Hematopoietic multipotent progenitor cell treated with erythropoietin and hydrocortisone succinate and interleukin-3 and kit ligand, for 4 days (in vitro differentiated cells): ENCODE results near the gene ADAR.
"Not testable (repeated sequence)": the region's sequence is repeated elsewhere in the genome, so short reads cannot be mapped to it uniquely, and the experiment has no call there.

ENCODE experiments used
- DNase-seq: peaks from one replicate; pipeline ENCODE4 v3.0.0-alpha.2; 2015

Gene ADAR, protein sequence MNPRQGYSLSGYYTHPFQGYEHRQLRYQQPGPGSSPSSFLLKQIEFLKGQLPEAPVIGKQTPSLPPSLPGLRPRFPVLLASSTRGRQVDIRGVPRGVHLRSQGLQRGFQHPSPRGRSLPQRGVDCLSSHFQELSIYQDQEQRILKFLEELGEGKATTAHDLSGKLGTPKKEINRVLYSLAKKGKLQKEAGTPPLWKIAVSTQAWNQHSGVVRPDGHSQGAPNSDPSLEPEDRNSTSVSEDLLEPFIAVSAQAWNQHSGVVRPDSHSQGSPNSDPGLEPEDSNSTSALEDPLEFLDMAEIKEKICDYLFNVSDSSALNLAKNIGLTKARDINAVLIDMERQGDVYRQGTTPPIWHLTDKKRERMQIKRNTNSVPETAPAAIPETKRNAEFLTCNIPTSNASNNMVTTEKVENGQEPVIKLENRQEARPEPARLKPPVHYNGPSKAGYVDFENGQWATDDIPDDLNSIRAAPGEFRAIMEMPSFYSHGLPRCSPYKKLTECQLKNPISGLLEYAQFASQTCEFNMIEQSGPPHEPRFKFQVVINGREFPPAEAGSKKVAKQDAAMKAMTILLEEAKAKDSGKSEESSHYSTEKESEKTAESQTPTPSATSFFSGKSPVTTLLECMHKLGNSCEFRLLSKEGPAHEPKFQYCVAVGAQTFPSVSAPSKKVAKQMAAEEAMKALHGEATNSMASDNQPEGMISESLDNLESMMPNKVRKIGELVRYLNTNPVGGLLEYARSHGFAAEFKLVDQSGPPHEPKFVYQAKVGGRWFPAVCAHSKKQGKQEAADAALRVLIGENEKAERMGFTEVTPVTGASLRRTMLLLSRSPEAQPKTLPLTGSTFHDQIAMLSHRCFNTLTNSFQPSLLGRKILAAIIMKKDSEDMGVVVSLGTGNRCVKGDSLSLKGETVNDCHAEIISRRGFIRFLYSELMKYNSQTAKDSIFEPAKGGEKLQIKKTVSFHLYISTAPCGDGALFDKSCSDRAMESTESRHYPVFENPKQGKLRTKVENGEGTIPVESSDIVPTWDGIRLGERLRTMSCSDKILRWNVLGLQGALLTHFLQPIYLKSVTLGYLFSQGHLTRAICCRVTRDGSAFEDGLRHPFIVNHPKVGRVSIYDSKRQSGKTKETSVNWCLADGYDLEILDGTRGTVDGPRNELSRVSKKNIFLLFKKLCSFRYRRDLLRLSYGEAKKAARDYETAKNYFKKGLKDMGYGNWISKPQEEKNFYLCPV

DNA sequence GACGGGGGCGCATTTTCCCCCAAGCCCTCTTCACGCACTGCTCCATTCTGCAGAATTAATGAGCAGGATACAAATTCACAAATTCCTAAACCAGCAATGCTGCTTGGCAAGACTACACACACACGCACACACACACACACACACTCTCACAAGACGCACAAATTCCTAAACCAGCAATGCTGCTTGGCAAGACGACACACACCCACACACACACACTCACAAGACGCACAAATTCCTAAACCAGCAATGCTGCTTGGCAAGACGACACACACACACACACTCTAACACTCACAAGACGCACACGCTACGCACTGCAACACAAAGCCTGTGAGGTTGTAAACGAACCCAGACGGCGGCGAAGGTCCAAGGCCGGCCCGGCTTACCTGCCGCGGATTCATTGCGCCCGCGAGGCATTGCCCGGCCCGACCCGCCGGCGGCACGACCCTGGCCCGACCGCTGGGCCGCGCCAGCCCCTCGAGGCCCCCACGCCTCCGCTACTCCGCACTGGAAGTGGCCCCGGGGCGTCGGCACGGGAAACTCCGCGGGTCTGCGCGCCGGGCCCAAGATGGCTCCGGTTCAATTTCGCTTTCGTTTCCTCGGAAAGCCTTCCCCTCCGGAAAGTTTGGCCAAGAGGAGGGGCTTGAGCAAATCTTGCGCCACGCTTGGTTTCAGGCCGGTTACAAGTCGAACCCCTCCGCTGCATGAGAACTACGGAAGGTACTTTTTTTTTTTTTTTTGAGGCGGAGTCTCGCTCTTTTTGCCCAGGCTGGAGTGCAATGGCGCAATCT lies at the start of gene ADAR:
TSS of gene ADAR (minus strand) at position 578 of the 788 bp plus-strand sequence. CDS start at position 398, 180 bp downstream.
- peak; percentile 98 for DNase-seq

- DNase-seq = peak; percentile 68
These were observed 49.6 kb upstream of the ADAR start for GRCh38 chr1:154657556-154657955.

DNA sequence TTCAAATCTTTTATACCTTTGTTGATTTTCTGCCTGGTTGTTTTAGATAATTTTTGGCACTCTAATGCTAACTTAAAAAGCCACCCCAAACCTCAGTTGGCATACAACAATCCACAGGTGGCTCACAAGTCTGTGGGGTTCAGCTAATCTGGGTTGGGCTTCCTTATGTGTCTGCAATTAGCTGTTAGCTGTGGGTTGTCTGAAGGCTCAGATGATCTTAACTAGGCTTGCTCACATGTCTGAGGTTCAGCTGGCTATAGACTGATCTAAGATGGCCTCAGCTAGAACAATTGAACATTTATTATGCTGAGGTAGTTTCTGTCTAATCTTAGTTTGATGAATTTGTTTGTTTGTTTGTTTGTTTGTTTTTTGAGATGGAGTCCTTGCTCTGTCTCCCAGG lies 44.9 kb upstream of the ADAR start:
- peak; percentile 22 for DNase-seq

DNA sequence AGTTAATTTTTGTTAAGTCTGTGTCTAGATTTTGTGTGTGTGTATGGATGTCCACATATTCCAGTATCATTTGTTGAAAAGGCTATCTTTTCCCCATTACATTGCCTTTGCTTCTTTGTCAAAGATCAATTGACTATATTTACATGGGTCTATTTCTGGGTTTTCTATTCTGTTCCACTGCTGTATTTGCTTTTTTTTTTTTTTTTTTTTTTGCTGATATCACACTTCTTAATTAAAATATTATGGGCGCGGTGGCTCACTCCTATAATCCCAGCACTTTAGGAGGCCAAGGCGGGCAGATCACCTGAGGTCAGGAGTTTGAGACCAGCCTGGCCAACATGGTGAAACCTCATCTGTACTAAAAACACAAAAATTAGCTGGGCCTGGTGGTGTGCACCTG lies 36.7 kb upstream of the ADAR start:
- DNase-seq = not testable (repeated sequence)

GRCh38 chr1:154641534-154641933 lies 33.5 kb upstream of the ADAR start:
- no peak for DNase-seq

- DNase-seq = no peak
These were observed 31.9 kb upstream of the ADAR start for GRCh38 chr1:154639876-154640275.

DNA sequence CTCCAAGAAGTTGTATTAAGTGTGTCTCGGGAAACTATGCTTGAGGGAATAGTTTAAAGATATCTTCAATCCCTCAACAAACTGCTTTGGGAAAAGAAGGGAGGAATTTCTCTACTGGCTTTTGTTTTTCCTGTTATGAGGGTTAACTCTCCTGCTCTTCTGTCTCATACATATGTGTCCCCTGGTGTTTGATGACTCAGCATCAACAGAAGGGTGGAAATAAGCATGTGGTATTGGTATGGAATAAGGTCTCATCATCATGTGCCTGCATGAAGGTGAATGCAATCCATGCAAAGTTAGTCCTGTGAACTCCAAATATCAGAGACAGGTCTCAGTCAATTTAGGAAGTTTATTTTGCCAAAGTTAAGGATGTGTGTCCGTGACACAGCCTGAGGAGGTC lies 27.2 kb upstream of the ADAR start:
- no peak for DNase-seq

DNA sequence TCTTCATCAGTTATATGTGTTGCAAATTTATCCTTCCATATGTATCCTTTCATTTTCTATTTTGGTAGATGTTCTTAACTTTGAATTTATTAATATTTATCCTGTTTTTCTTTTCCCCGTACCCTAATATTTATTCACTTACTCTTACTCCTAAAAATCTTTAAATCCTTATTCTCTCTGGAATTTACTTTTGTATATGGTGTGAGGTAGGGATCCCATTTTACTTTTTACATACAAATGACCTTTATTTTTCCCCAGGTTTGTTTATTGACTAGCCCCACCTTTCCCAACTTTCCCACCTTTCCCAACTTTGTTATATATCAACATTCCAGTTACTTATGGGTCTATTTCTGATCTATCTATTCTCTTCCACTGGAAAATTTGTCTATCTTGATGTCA lies 21.7 kb upstream of the ADAR start:
- DNase-seq = no peak

- DNase-seq = peak; percentile 94
These were observed 21.2 kb upstream of the ADAR start for GRCh38 chr1:154629061-154629674.

DNA sequence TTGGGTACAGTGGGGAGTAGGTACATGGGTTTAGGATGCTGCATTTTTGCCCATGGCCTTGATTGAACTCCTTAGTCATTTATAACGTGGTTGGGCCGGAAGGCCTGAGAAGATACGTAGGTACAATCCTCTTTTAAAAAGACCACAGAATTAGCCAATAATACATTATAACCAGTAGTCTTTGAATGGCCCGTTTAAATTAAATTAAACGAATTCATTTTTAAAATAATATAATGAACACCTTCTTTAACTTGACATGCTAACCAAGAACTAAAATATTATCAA lies 20.1 kb upstream of the ADAR start:
- DNase-seq = no peak

DNA sequence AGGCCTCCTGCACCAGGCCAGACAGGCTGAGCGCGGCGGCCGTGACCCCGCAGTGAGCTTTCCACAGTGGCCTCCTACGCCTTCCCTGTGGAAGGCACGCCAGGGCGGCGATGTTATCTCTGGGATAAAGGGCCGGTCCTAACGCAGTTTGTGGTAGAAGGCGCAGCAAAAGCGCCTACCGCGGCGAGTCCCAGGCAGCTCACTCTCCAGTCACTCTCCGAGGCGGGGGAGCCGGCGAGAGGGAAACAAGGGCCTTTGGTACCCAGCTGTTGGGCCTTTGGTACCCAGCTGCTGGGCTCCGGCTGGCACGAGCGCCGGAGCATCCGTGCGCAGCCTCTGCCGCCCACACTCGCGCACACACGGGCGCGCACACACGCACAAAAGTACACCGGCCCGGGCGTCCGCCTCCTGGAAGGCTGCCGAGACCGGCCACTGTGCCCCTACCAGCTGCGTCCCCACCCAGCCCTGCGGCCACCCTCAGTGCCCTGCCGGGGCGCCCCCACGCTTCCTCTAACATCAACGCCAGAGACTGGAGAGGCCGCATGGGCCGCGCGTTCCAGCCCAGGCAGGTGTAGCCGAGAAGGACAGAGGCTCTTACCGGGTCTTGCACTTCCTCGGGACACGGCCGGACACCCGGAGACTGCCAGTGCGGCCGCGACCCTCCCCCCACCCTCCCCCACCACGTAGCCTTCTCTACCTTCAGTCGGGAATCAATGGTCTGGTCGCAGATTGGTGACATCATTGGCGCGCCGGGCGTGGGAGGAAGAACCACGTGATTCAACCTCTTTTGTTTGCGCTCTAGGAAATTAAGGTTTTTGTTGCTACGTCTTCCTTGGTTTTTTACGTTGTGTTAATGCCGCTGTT lies 19.5 kb upstream of the ADAR start:
- DNase-seq = peak; percentile 95

DNA sequence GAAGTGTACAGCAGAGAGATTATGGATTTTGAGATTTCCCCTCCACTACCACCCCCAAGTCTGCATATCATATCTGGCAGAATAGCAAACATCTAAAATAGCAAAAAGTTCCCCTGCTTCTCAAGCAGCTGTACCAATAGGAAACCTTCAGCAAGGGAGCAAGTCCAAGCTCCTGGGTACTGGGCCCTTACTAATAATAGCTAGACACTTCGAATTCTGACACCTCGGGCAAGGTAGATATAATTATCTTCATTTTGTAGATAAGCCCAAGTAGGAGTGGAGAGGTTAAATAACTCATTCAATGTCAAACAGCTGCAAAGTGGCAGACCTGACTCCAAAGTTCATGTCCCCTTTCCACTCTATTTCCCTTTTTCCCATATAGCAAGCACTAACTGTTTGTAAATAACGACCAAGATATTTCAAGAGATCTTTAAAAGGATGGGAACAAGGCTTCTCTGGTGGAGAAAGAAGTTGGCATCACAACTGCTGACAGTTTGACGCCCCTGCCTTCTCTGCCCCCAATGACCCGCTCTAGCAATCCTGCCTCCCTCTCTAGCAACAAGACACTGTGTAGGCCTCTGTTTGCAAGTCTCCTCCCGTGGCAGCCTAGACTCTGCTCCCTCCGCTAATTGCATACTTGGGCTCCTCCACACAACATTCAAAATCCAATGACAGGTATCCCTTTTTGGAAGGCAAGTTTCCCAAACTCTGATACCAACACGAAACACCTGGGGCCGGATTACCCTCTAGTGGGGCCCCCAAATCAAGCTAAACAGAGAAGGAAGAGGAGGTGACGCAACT lies 18.7 kb upstream of the ADAR start:
- peak; percentile 50 for DNase-seq

DNA sequence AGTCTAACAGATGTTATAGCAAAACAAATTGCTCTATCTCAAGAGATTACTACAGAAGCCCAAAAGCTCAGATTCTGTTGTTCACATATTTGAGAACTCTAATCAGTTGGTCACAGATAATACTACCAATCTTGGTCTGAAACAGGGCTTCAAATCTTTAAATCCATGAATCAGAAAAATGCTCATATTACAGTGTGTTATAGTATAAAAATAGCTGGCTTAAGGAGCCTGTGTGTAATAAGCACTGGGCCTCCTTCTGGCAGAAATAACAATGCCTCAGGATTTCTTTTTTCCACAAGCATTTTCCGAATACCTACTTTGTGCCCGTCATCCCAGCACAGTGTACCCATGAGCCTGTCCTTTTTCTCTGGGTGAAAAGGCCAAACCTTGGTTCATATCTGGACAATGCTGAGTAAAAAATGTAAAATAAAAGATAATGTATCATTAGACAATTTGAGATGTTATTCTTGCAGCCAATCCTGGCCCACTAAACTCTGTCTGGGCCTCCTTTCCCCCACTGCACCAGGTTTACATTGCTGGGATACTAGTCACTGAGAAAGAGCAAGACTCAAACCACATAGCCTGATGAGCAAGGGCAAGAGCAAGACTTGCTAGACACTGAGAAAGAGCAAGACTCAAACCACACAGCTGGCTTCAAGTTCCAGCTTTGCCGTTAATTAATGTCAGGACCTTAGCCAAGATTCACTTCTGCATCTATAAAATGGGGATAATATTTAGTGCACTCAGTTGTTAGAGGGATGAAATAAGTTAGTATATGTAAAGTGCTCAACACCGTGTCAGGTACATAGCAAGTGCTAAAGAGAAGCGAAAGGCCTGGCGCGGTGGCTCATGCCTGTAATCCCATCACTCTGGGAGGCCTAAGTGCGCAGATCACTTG lies 17.0 kb upstream of the ADAR start:
- DNase-seq = no peak

GRCh38 chr1:154623358-154623757 lies 15.4 kb upstream of the ADAR start:
- peak; percentile 54 for DNase-seq

GRCh38 chr1:154622503-154623039 lies 14.6 kb upstream of the ADAR start:
- DNase-seq = no peak

DNA sequence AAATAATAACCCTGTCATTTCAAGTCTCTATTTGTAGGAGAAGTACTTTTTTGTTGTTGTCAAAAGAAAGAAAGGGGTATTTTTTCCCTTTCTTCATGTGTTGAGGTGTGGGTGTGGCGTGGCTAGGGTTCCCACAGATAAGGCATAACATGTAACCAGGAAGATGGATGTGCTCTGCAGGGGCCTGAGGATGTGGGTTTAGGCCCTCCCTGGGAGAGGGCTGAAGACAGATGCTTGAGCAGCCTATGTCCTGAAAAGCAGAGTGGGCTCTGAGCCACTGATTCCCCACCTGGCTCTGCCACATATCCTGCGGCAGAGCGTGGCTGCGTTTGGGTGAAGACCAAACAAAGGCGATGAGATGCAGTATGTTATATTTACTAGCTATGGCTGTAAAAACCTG lies 13.9 kb upstream of the ADAR start:
- DNase-seq = peak; percentile 45

GRCh38 chr1:154620751-154621150 lies 12.8 kb upstream of the ADAR start:
- DNase-seq = no peak

DNA sequence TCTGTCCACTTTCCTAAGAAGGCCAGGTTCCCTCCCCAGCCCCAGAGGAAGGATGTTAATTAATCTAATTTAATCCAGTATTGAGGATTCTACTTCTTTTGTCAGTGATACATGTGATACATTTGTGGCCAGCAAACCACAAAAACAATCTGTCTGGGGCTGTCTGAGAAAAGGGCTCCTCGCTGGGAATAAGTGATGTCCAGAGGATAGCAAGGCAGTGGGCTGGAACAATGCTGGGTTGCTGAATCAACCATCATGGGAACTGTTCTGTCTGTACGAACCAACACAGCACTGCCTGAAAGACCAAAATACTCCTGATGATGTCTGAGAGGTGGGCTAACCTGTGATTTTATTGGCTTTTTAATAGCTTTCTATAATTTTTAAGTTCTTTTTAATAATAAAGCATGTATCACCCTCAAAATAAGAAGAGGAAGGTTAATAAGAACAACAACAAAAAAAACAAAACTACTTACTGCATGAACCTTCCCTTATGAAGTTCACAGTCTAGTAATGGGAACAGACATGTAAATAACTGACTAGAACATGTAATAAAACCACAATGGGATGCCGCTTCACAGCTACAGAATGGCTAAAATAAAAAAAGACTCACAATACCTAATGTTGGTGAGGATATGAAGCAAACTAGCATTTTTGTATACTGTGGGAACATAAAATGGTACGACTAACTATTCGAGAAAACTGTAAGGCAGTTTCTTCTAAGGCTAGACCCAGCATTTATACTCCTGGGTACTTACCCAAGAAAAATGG lies 11.4 kb upstream of the ADAR start:
- no peak for DNase-seq
